Activated CD4-positive, alpha-beta T cell treated with anti-CD3 and anti-CD28 coated beads, Interleukin-2, Interleukin-6, amounts not matched to agents 100 ng/mL and 50 ng/mL, durations not matched to agents 16 hours and 8 hours (primary cell): ENCODE results near the gene C22orf23.
"Not testable (repeated sequence)": the region's sequence is repeated elsewhere in the genome, so short reads cannot be mapped to it uniquely, and the experiment has no call there.

Experiments used
- DNase-seq: peaks from one replicate; pipeline ENCODE4 v3.0.0-alpha.2; 2020

Gene C22orf23

DNA sequence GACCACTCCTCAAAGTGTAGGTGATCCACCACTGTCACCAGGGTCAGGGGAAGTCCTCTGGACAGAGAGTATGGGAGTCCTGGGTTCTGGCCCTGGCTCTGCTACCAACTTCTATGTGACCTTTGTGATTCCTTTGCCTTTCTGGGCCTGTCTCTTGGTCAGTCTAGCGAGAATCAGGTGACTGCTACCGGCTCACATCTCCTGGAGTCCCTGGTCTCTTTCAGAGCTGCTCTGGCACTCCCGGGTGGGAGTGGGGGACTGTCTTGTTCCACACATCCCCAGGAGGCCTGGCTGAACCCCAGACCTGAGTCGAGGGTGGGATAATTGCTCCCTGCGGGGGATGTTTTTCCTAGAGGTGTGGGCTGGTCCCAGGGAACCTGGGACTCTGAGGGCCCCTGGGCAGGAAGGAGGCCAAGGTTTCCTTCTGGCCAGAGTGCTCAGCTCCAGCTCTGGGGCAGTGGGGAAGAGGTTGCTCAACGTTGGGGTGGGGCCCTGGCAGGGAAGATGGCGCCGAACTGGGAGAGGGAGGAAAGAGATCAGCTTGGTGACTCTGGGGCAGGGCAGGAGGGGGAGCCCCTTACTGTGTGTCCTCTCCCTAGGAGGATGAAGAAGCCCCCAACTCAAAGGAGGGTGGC lies 28.9 kb upstream of the C22orf23 start:
- DNase-seq = no peak

DNA sequence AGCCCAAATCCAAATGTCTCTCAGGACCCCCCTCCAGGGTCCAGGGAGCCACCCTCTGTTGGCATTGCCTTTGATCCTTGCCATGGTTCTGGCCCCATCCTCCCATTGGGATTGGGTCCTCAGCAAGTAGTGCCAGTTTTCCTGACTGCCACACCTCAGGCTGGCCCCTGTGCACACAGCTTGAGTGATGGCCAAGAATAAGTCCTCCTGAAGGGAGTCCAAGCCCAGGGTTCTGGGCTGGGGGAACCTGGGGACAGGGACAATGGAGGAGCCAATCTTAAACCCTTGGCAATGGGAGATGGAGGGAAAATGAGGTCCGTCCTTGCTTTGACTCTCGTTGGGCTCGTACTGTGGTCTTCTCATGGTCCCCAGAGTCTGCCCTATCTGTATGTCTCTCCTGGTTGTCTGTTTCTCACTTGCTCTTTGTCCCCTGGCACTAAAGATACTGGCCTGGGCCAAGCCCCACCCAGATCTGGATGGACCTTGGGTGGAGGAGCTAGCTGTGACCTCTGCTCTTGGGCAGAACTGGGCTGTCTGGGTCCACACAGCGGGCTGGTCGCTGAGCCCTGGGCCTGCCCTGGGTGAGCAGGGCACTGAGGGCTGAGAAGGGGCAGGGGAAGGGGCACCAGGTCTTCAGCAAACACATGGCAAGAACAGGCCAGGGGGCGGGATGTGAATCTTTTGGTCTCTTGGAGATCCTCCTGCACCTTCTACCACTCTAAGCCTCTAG lies 28.0 kb upstream of the C22orf23 start:
- DNase-seq = no peak

DNA sequence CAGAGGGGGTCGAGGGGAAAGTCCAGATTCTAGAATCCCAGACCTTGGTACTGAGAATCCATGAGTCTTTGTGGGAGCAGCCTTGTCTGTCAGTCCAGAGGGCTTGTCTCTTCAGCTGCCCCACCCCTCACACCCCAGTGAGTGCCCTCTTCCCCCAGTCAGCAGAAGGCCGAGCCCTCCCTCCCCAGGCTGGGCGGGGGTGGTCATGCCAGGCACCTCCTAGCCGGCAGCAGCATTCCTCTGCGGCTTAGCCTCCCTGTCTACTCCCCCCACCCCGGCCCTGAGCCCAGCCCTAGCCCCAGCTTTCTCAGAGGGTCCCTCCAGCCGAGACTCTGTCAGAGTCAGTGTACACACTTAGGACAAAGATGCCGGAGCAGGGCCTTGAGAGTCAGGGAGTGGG lies 26.4 kb upstream of the C22orf23 start:
- DNase-seq = no peak

DNA sequence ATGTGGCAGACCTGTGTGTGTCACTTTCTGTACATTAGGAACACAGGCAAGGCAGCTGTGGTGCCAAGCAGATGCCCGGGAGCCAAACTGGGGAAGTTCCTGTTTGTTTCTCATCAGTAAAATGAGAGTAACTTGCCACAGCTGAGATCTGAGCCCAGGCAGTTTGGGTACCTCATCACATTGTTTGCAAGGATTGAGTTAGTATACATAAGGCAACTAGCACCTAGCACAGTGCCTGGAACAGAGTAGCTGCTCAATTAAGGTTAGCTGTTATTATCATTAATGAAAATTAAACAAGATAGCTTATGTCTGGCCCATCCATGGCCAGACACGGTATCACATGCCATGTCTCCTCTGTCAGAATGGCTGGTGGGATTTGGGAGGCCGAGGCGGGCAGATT lies 23.1 kb upstream of the C22orf23 start:
- no peak for DNase-seq

DNA sequence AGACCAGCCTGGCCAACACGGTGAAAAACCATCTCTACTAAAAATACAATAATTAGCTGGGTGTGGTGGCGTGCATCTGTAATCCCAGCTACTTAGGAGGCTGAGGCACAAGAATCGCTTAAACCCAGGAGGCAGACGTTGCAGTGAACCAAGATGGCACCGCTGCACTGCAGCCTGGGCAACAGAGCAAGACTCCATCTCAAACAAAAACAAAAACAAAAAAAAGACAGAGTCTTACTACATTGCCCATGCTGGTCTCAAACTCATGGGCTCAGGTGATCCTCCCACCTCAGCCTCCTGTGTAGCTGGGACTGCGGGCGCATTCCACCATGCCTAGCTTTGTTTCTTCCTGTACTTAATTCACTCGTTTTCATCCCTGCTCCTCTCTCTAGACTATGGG lies 22.6 kb upstream of the C22orf23 start:
- DNase-seq = not testable (repeated sequence)

DNA sequence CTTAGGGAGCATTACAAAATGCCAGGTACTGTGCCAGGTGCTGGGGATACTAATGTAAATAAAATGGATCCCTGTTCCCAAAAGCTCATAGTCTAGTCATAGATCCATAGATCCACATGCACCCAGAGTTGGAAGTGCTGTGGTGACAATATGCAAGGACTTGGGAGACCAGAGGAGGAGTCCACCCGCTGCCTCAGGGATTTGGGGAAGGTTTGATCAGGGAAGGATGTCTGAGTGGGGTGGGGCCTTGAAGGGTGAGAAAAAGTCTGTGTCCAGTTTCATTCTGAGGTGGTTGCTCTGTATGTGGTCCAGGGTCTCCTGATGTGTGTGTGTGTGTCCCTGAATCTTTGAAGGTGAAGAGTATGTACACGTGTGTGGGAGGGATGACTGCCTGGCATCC lies 21.8 kb upstream of the C22orf23 start:
- no peak for DNase-seq

DNA sequence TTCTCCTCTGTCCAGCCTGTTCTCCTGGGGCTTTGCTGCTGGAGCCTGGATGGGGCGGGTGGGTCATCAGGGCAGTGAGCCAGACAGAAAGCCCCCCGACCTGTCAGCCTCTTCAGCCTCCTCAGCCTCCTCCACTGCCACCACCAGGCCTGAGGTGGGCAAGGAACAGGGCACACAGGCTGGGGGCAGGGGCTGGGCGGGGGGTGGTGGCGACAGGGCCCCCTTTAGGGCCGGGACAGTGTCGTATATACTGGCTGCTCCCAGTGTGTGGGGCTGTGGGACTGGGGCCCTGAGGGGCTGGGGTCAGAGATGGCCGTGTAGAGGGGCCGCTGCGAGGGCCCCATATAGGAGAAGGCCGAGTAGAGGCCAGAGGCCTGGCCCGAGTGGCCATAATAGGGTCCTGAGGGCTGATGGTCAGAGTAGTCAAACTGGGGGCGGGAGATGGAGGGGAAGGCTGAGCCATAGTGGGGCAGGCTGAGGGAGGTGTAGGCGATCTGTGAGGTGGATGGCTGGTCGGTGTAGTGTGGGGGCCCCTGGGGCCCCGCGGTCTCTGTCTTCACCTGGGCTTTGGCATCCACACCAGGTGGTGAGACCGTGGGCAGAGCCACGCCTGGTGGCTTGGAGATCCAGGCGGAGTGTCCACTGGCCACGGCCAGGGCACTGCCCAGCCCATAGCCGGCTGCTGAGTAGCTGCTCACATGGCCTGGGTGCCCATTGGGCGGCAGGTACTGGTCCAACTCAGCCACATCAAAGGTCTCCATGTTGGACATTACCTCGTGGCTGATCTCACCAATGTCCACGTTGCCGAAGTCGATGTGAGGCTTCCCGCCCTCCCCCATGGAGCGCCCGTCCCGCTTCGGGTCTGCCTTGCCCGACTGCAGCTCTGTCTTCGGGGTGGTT lies 20.1 kb upstream of the C22orf23 start:
- no peak for DNase-seq

DNA sequence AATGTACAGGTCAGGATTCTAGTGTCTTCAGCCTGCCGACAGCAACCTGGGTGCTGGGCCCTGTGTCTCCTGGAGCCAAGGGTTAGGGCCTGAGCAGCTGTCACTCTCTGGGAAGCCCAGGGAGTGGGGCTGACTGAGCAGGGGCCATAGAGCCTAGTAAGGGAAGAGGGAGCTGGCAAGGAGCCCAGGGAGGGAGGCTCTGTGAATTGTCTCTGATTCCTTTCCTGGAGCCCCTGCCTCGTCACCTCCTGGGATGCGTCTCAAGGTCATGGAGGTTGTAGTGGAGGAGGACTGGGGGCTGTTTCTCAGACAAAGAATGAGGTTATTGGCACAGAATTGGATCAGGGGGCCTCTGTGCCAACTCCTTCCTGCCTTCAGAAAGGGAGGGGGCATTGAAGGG lies 19.1 kb upstream of the C22orf23 start:
- no peak for DNase-seq

DNA sequence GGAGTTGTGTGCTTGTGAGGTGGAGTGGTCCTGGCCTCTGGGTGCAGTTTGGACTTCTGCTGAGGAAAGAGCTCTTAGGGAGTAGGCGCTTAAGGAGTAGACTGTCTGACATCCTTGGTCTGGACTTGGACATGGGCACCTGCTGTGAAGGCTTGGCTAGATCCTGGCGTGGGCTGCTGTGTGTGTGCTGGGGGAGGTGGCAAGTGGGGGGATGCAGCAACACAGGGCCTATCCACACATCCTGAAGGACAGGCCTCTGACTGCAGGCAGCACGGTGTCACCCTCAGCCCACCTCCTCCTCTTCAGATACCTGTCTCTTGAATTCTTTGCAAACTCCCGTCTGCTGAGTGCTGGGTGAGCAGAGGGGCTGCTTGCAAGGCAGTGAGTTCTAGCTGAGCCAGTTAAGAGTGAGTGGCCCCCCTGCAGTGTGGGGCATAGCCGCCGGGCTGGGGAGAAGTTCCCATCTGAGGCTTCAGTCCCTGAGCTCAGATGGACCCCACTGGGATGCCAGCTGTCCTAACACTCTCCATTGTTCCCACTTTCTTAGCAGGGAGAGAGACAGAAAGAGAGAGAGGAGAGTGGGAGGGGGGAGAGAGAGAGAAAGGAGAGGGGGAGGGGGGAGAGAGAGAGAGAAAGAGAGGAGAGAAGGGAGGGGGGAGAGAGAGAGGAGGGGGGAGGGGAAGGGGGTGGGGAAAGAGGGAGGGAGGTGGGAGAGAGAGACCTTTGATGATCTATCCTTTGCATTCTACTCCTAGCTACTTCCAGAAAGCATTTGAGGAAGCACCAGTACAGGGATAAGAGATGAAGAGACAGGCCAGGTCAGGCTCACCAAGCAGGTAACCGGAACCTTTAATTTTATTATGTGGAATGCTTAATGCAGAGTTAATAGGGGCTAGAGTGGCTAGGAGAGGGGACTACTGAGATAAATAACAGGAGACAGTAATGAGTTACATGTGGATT lies 18.4 kb upstream of the C22orf23 start:
- no peak for DNase-seq

DNA sequence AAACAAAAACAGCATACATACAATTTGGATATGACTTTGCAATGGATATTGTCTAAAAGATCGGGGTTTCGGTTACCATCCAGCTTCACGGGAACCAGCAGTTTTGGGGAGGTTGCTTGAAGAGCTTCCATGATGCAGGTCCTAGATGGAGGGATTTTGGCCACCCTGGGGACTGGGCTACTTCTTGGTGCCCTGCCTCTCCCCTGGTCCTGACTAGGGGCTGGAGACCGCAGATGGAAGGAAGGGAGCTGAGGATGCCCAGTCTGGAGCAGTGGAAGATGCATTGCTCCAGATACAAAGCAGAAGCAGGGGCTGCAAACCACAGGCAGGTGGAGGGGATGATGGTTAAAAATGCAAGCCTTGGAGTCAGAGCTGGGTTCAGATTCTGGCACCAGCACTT lies 17.5 kb upstream of the C22orf23 start:
- DNase-seq = no peak

DNA sequence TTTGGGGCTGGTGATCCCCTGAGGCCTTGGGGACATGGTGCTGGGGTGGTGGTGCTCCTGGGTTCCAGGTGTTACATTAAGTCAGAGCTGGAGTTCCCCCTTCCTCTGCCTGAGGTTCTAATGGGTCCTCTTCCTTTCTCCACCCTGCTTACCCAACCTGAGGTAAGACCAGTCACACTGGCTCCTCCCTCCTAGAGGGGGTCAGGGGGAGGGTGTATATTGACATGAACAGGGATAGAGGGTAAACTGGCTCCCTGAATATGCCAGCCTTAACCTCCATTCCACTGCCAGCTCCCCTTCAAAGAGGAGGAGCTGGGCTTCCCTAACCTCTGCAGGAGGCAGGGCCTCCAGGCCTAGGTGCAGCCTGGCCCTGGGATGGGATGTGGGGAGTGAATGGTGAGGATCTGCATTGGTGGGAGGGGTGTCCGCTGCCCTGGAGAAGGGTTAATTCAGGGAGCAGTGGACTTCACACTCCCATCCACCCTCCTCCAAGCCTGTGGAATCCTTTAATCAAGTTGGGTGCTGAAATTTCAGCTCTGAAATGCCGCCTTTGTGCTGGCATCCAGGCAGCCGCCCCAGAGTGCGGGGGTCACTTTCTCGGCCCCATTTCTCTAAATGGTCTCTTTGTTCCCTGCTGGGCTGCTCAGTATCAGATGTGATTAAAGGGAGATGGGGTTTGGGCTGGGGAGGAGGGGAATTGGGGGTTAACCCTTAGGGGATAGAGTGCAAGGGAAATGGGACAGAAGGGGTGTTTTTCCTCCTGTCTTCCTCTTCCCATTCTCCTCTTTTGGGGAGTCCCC lies 15.3 kb upstream of the C22orf23 start:
- DNase-seq = no peak

DNA sequence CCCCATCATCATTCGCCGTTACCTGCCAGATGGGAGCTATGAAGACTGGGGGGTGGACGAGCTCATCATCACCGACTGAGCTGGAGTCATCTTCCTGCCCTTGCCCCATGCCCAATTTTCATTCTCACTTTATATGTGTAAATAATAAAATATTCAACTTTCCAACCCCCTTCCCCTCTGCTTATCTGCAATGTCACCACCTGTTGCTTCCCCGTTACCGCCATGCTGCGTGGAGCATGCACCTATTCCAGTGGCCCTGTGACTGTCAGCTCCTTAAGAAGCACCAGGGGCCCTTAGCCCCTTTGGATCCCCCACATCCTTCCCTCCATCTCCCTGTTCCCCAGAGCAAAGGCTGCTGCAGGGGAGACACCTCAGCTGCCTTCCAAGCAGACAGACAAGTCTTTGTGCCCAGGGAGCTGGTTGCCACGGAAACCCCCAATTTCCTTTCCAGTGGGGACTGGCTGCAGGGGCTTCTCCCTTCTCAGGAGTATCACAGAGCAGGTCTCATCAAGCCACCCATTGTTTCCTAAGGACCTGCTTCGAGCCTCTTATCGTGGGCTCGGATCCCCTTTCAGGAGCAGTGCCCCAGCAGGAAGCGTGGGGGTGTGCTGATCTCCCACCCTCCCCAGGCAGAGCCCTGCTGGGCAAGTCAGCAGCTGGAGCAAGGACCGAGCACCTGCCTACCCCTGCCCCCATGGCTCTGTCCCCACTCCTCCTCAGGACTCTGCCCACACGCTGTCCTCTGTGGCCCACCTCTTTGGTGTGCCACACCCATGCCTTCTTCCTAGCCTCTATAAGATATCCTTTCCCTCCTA lies 14.4 kb upstream of the C22orf23 start:
- DNase-seq = no peak

DNA sequence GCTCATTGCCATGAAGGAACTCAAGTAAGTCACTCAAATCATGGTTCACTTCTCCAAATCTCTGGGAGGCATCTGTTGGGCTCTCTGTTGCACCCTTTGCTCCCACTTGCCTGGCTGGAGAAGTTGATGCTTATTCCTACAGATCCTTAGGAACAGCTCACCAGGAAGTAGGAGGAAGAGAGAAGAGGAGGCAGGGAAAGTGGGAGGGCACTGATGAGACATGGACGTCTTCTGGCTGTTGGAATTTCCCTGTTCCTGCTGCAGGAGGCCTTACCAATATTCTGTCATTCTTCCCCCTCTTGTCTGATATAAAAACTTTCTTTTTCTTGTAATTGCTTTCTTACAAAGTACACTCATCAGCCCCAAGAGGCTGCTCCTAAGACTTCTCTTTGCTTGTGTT lies 13.7 kb upstream of the C22orf23 start:
- no peak for DNase-seq

DNA sequence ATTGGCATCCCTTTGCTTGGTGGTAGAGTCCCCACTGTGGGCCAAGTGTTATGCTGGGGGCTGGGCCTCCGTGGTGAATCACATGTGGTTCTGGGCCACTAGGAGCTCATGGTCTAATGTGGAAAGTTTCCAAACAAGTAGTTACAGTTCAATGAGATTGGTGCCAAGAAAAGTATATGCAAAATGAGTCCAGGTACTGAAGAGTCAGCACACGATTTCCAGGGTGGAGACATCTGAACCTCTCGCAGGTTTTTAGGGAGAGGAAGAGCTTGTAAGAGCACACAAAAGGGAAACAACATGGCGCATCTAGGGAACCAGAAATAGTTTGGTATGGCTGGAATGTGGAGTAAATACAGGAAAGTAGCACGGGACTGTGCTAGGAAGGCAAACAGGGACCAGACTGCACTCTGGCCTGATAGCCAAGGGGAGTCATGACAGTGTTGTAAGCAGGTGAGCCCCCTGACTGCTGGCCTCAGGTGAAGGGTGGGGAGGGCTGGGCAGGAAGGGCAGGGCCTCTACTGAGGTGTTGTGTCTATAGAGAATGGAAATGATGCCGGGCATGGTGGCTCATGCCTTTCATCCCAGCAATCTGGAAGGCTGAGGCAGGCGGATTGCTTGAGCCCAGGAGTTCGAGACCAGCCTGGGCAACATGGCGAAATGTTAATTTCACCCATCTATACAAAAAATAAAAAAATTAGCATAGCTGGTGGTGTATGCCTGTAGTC lies 12.7 kb upstream of the C22orf23 start:
- no peak for DNase-seq

DNA sequence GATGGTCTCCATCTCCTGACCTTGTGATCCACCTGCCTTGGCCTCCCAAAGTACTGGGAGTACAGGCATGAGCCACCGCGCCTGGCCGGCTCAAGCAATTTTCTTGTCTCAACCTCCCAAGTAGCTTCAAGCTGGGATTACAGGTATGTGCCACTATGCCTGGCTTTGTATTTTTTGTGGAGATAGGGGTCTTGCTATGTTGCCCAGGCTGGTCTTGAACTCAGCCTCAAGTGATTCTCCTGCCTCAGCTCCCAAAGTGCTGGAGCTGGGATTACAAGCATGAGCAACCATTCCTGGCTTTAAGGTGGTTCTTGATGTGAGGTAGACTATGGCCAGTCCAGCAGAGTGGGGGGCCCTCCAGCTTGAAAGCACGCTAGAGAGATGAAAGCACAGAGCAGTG lies 7.7 kb upstream of the C22orf23 start:
- DNase-seq = no peak

DNA sequence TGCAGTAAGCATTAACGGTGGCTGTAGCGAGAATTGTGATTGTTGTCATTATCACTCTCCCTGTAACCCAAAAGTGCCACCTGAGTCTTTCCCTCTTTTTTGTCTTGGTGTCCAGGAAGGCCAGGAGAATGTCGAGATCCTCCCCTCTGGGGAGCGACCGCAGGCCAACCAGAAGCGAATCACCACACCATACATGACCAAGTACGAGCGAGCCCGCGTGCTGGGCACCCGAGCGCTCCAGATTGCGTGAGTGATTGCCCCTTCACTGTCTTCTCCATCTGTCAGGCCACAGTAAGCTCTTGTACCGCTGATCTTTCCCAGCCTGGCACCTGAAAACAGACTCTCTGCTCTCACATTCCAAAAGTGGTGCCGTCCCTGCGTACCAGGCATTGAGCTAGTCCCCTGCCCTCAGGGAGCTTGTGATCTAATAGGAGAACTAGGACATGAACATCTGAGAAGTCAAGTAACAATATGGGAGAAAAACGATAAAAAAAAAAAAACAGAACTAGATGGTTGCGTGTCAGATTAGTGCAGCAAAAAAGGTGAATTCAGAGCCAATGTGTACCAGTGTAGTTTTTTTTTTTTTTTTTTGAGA lies 5.9 kb upstream of the C22orf23 start:
- DNase-seq = no peak

DNA sequence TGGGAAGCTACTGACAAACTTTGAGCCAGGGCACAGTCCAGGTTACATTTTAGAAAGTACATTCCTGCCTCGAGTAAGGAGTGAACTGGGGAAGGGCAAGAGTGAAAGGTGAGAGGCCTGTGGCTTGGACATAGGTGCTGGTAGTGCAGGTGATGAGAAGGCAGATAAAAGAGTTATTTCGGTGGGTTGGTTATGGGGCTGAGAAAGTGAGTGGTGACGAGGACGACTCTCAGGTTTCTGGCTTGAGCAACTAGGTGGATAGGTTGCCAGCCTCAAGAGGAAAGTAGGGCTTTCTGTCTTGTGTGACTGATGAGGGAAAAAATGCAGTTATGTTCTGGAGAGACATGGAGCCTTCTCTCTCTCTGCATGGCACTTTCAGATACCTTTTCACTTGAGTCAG lies 3.8 kb upstream of the C22orf23 start:
- DNase-seq = no peak

DNA sequence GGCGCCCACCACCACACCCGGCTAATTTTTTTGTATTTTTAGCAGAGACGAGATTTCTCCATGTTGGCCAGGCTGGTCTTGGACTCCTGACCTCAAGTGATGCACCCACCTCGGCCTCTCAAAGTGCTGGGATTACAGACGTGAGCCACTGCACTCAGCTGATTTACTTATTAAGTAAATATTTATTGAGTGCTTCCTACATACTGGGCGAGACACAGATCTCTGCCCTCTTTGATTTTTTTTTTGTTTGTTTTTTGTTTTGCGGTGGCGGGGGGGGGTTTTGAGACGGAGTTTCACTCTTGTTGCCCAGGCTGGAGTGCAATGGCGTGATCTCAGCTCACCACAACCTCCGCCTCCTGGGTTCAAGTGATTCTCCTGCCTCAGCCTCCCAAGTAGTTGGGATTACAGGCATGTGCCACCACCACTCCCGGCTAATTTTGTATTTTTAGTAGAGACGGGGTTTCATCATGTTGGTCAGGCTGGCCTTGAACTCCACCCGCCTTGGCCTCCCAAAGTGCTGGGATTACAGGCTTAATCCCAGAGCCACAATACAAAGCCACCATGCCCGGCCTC lies 2.5 kb upstream of the C22orf23 start:
- DNase-seq = not testable (repeated sequence)

DNA sequence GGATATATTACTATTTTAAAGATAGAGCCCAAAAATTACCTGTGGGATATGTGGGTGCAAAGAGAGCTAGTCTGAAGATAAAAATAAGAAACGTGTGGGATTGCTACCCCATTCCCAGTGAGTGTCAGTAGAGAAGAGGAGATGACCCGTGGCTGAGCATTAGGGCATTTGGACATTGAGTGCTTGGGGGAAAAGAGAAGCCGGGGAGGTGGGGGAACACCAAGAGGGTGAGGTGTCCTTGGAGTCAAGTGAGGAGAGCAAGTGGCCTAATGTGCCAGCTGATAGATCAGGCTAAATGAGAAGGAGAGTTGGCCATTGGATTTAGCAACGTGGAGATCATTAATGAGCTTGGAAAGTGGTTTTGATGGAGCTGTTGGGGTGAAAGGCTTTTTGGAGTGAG lies 1.3 kb upstream of the C22orf23 start:
- DNase-seq = no peak
